ENCODE measurements around the gene BCL11B.

Gene BCL11B

DNA sequence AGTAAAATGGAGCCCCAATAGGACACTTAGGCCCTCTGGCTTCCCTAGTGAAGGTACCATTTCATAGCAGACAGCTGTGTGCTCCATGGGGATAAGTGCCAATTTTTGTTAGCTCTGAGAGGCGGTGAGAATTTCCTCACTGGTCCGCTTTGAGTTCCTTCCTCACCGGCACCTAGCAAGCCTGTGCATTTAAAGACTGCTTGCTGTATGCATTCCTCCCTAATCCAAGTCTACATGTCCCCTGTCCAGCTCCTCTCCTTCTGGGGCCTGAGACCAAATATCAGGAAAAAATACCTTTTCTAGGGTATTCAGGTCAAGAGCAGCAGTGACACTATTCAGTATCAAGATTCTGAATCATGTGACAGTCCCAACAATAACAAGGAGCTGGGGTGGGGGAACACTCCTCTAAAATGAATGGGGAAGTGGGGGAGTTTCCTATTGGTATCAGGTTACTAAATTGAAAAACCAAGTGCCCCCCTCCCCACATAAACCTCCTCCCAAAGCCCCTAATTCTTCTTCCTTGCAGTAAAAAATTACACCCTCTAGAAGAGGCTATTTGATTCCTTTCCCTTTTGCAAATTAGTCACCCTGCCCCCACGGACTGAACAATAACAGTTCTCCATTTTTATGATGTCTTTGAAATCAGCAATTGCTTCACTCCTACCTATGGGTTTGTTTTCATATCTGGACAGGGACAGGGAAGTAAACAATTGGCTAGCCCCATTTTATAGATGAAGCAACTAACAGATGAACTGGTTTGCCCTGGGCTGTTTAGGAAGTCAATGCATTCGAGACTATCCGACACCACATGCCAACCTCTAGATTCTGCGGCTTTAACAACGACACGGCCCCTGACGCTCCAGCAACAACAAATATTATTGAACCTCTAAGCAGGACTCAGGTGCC, 28.9 kb downstream of the BCL11B start:
- POLR2A ChIA-PET (ENCODE audit: low non-redundant PET) = no interaction called here
- DNase-seq (ENCODE audit: low spot score) = no peak
- CTCF ChIA-PET = no interaction called here
- TF ChIP-seq, protein P1, sequence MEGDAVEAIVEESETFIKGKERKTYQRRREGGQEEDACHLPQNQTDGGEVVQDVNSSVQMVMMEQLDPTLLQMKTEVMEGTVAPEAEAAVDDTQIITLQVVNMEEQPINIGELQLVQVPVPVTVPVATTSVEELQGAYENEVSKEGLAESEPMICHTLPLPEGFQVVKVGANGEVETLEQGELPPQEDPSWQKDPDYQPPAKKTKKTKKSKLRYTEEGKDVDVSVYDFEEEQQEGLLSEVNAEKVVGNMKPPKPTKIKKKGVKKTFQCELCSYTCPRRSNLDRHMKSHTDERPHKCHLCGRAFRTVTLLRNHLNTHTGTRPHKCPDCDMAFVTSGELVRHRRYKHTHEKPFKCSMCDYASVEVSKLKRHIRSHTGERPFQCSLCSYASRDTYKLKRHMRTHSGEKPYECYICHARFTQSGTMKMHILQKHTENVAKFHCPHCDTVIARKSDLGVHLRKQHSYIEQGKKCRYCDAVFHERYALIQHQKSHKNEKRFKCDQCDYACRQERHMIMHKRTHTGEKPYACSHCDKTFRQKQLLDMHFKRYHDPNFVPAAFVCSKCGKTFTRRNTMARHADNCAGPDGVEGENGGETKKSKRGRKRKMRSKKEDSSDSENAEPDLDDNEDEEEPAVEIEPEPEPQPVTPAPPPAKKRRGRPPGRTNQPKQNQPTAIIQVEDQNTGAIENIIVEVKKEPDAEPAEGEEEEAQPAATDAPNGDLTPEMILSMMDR (conservative IDR thresholded peaks at IDR 0.05; ENCODE audit: low read depth) = no peak
- no peak overlapping the region for H3K27ac ChIP-seq

DNA sequence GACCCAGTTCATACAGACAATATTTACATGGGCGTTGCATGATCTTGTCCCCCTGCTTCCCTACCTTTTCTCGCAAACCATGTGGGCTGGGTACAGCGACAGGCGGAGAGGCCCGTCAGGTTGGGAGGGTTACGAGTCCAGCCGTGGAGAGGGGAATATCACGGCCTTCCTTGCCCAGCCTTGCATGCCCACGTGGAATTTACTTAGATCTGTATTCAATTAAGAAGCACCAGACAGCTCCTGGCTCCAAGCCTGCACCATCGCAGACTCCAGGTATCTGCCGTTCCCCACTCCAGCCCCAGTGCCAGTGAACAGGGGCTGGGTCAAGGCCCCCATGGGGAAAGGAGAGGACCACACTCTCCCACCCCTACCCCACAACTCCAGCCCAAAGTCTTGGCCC, 29.8 kb downstream of the BCL11B start:
- DNase-seq (ENCODE audit: low spot score) = no peak
- ChIA-PET CTCF (no interaction called here), POLR2A (ENCODE audit: low non-redundant PET) (no interaction called here)
- TF ChIP-seq, protein P1 (conservative IDR thresholded peaks at IDR 0.05; ENCODE audit: low read depth) = no peak
- H3K27ac ChIP-seq = no peak overlapping the region

DNA sequence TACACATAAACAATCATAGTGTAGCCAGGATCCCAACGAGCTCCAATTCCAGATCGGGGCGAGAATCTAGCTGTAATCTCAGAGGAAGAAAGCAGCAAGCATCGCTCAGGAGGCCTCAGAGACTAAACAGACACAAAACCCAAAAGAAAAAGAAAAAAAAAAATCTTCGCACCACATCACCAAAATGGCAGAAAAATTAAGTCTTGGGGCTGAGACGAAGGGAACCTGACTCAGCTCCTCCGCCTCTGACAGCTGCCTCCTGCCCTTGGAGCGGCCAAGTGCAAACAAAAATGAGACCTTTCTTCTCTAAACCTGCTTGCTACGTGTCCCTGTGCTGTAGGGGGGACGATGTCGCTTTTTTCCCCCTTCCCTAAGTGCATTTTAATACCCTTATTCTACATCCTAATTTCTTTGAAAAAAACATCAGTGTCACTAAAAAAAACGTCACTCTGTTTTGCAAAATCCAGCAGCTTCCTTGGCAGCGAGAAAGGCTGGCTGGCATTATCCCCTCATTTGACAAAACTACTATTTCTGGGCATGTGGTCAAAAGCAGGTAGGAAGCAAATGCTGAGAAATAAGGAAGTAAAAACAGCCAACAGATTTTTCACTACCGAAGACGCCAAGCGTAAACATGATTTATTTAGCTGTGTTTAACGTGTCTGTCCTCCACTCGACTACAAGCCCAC, 30.5 kb downstream of the BCL11B start:
- DNase-seq (ENCODE audit: low spot score) = no peak
- CTCF ChIA-PET = no interaction called here
- POLR2A ChIA-PET (ENCODE audit: low non-redundant PET) = no interaction called here
- TF ChIP-seq, protein P1 (conservative IDR thresholded peaks at IDR 0.05; ENCODE audit: low read depth) = no peak
- H3K27ac ChIP-seq = no peak overlapping the region

DNA sequence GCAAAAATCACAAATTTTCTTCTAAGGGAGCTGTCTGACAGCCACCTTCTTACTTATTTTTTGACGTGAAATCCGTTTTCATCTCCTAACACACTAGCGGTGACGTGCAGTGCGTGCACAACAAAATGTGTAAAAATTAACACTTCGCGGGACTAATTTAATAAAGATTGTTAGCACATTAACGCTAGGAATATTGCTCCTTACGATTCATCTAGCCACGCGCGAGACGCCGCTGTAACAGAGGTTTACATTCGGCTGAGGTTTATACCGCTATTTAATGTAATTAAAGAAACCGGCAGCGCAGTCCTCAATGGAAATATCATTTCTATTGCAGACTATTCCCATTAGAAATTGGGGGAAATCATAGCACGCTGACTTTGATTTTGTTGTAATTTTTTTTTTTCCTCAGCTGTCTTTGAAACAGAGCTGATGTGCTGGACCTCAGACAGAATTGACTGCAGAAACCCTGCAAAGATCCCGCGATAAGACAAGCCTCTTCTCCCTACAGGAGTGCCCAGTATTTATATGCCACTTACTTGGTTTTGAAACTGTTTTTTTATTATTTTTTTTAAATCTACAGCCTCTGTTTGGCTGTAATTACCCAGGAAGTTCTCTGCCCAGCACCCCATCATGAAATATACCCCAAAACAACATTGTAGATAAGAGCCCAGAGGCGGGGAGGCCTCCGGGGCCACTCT, 31.2 kb downstream of the BCL11B start:
- POLR2A ChIA-PET (ENCODE audit: low non-redundant PET) = no interaction called here
- TF ChIP-seq, protein P1 (conservative IDR thresholded peaks at IDR 0.05; ENCODE audit: low read depth) = no peak
- DNase-seq (ENCODE audit: low spot score) = no peak
- CTCF ChIA-PET = interaction anchor here (0.7 kb wide), 1 partner anchor 241 kb away, joined by 5 read pairs; no protein-coding TSS in a partner anchor
- H3K27ac ChIP-seq = no peak overlapping the region

DNA sequence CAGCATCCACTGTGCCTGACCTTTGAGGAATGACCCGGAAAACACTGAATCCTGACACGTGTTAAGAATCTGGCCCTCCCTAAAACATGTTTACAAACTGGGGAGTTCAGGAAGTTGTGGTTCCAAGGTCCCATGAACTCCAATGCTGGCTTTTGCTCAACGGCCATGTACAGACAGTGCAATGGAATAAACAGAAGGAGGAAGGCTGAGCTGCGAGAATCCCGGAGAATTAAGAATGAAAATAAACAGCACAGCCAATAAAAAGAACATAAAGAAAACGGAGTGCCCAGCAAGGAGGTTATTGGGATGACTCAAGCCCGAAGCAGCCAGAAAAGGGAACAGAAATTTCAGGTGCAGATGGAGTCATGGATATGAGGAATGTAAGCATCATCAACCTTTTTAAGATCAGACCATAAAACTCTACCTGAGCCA, 32.3 kb downstream of the BCL11B start:
- TF ChIP-seq, protein P1 (conservative IDR thresholded peaks at IDR 0.05; ENCODE audit: low read depth) = no peak

DNA sequence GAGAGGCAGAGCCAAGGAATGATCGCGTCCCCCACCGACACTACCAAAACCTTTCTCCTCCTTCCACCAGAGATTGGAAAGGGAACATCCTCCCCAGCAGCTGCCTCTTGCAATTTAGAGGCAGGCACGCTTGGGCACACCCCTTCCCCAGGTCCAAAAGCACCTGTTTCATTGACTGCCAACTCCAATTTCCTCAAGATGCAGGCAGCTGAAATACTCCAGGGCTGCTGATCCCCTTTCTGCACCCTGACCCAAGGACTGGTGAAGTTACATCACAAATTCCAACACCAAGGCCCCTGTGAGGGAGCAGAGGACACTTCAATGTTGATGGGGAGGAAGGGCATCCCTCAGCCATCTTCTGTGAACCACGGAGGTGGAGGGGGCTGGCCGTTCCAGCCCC, 33.8 kb downstream of the BCL11B start:
- DNase-seq (ENCODE audit: low spot score) = no peak
- ChIA-PET POLR2A (ENCODE audit: low non-redundant PET) (no interaction called here), CTCF (no interaction called here)
- no peak overlapping the region for H3K27ac ChIP-seq
- TF ChIP-seq, protein P1 (conservative IDR thresholded peaks at IDR 0.05; ENCODE audit: low read depth) = no peak

More for the DNA sequence above, 32.3 kb downstream of the BCL11B start:
- DNase-seq (ENCODE audit: low spot score) = peak; percentile 64
- POLR2A ChIA-PET (ENCODE audit: low non-redundant PET) = no interaction called here
- CTCF ChIA-PET = no interaction called here
- no peak overlapping the region for H3K27ac ChIP-seq
